ENCODE data around the gene CBY3. TPM values are rescaled to one million over a fixed set of nuclear protein-coding genes. Genes with fewer than 3 reads are reported as not detected.
A peak's percentile ranks its signal among the peaks of the same experiment; 100 is the strongest.

The CBY3 gene
- total RNA-seq: under 1 TPM in 1 of 2 experiments, not detected in 1; 0.59 TPM

GRCh38 chr5:179680780-179681401 lies at the start of gene CBY3:
Gene CBY3 (minus strand): TSS chr5:179681034. CDS start chr5:179680918, 116 bp downstream.
- ATAC-seq (no peak), DNase-seq (no peak)
- Mint-ChIP-seq H3K36me3 (peaks cover 18% of the 10 kb centered on the region), H3K27me3 (no peaks in the 10 kb centered on the region), H3K27ac (peak within 1 kb of the TSS; percentile 58), H3K9me3 (ENCODE audit: low read depth) (no peaks in the 10 kb centered on the region), H3K4me3 (peak within 1 kb of the TSS; percentile 100), H3K4me1 (peaks cover 35% of the 10 kb centered on the region)
- CTCF ChIA-PET: interaction anchor here (1.5 to 3.6 kb wide), 4 partner anchors 10 to 52 kb away, joined by 3 to 20 read pairs (median 8); partner anchors contain the start of gene MAML1

GRCh38 chr5:179730356-179730755 lies 49.5 kb upstream of the CBY3 start:
- peaks cover 28% of the 10 kb centered on the region for H3K4me1 Mint-ChIP-seq
- H3K9me3 Mint-ChIP-seq (ENCODE audit: low read depth): no peaks in the 10 kb centered on the region
- ATAC-seq (no peak), DNase-seq (no peak)
- peaks cover 33% of the 10 kb centered on the region for H3K36me3 Mint-ChIP-seq
- H3K27ac Mint-ChIP-seq: peak overlapping the region; percentile 19
- H3K4me3 Mint-ChIP-seq: no peak overlapping the region
- CTCF ChIA-PET: interaction anchor here (1.9 kb wide), 1 partner anchor 27 kb away, joined by 5 read pairs; no protein-coding TSS in a partner anchor
- no peaks in the 10 kb centered on the region for H3K27me3 Mint-ChIP-seq

GRCh38 chr5:179729727-179730126 lies 48.9 kb upstream of the CBY3 start:
- peaks cover 32% of the 10 kb centered on the region for H3K36me3 Mint-ChIP-seq
- H3K9me3 Mint-ChIP-seq (ENCODE audit: low read depth): no peaks in the 10 kb centered on the region
- CTCF ChIA-PET: interaction anchor here (1.9 kb wide), 1 partner anchor 27 kb away, joined by 5 read pairs; no protein-coding TSS in a partner anchor
- H3K27ac Mint-ChIP-seq: peak overlapping the region; percentile 15
- H3K27me3 Mint-ChIP-seq: no peaks in the 10 kb centered on the region
- ATAC-seq: no peak
- DNase-seq: no peak
- H3K4me1 Mint-ChIP-seq: peaks cover 25% of the 10 kb centered on the region
- H3K4me3 Mint-ChIP-seq: no peak overlapping the region

GRCh38 chr5:179729303-179729702 lies 48.5 kb upstream of the CBY3 start:
- CTCF ChIA-PET: interaction anchor here (1.9 kb wide), 1 partner anchor 26 kb away, joined by 5 read pairs; no protein-coding TSS in a partner anchor
- H3K27me3 Mint-ChIP-seq: no peaks in the 10 kb centered on the region
- peaks cover 33% of the 10 kb centered on the region for H3K36me3 Mint-ChIP-seq
- ATAC-seq (no peak), DNase-seq (no peak)
- H3K27ac Mint-ChIP-seq: no peak overlapping the region
- no peak overlapping the region for H3K4me3 Mint-ChIP-seq
- no peaks in the 10 kb centered on the region for H3K9me3 Mint-ChIP-seq (ENCODE audit: low read depth)
- peaks cover 21% of the 10 kb centered on the region for H3K4me1 Mint-ChIP-seq

- H3K27me3 Mint-ChIP-seq: no peaks in the 10 kb centered on the region
- no peaks in the 10 kb centered on the region for H3K9me3 Mint-ChIP-seq (ENCODE audit: low read depth)
- DNase-seq (no peak), ATAC-seq (no peak)
- H3K36me3 Mint-ChIP-seq: peaks cover 53% of the 10 kb centered on the region
- H3K4me3 Mint-ChIP-seq: no peak overlapping the region
- H3K27ac Mint-ChIP-seq: peak overlapping the region; percentile 19
- peaks cover 18% of the 10 kb centered on the region for H3K4me1 Mint-ChIP-seq
- CTCF ChIA-PET: no interaction called here
These were observed 46.3 kb upstream of the CBY3 start for GRCh38 chr5:179727106-179727505.

GRCh38 chr5:179724163-179724562 lies 43.3 kb upstream of the CBY3 start:
- peaks cover 3% of the 10 kb centered on the region for H3K4me1 Mint-ChIP-seq
- no peaks in the 10 kb centered on the region for H3K27me3 Mint-ChIP-seq
- no peaks in the 10 kb centered on the region for H3K9me3 Mint-ChIP-seq (ENCODE audit: low read depth)
- DNase-seq: no peak
- H3K27ac Mint-ChIP-seq: no peak overlapping the region
- no peak for ATAC-seq
- CTCF ChIA-PET: no interaction called here
- H3K36me3 Mint-ChIP-seq: peaks cover 55% of the 10 kb centered on the region
- no peak overlapping the region for H3K4me3 Mint-ChIP-seq

GRCh38 chr5:179720222-179720621 lies 39.4 kb upstream of the CBY3 start:
- DNase-seq (no peak), ATAC-seq (no peak)
- no peak overlapping the region for H3K27ac Mint-ChIP-seq
- H3K4me3 Mint-ChIP-seq: no peak overlapping the region
- H3K9me3 Mint-ChIP-seq (ENCODE audit: low read depth): no peaks in the 10 kb centered on the region
- no peaks in the 10 kb centered on the region for H3K27me3 Mint-ChIP-seq
- H3K36me3 Mint-ChIP-seq: peaks cover 67% of the 10 kb centered on the region
- peaks cover 13% of the 10 kb centered on the region for H3K4me1 Mint-ChIP-seq
- CTCF ChIA-PET: interaction anchor here (0.9 kb wide), 1 partner anchor 19 kb away, joined by 3 read pairs; no protein-coding TSS in a partner anchor

- no peak overlapping the region for H3K4me3 Mint-ChIP-seq
- no peak for ATAC-seq
- H3K27me3 Mint-ChIP-seq: no peaks in the 10 kb centered on the region
- H3K36me3 Mint-ChIP-seq: peaks cover 52% of the 10 kb centered on the region
- no peak for DNase-seq
- H3K4me1 Mint-ChIP-seq: peaks cover 10% of the 10 kb centered on the region
- H3K27ac Mint-ChIP-seq: no peak overlapping the region
- H3K9me3 Mint-ChIP-seq (ENCODE audit: low read depth): no peaks in the 10 kb centered on the region
- CTCF ChIA-PET: interaction anchor here (1.2 kb wide), 1 partner anchor 11 kb away, joined by 3 read pairs; no protein-coding TSS in a partner anchor
These were observed 35.5 kb upstream of the CBY3 start for GRCh38 chr5:179716286-179716685.

- peak overlapping the region; percentile 99 for H3K27ac Mint-ChIP-seq
- peaks cover 49% of the 10 kb centered on the region for H3K4me1 Mint-ChIP-seq
- no peak for ATAC-seq
These were observed 19.6 kb upstream of the CBY3 start for GRCh38 chr5:179700401-179700918.

GRCh38 chr5:179699616-179700237 lies 18.9 kb upstream of the CBY3 start:
- CTCF ChIA-PET: interaction anchor here (1.4 to 1.7 kb wide), 2 partner anchors 32 to 77 kb away, joined by 4 to 6 read pairs; partner anchors contain the start of genes HNRNPH1 and MAML1
- no peaks in the 10 kb centered on the region for H3K27me3 Mint-ChIP-seq
- ATAC-seq (peak; percentile 5), DNase-seq (peak; percentile 77)
- H3K36me3 Mint-ChIP-seq: peaks cover 39% of the 10 kb centered on the region
- peak overlapping the region; percentile 99 for H3K27ac Mint-ChIP-seq
- H3K4me3 Mint-ChIP-seq: peak overlapping the region; percentile 93
- H3K9me3 Mint-ChIP-seq (ENCODE audit: low read depth): no peaks in the 10 kb centered on the region
- H3K4me1 Mint-ChIP-seq: peaks cover 45% of the 10 kb centered on the region

More at GRCh38 chr5:179700401-179700918, 19.6 kb upstream of the CBY3 start:
- DNase-seq: no peak
- Mint-ChIP-seq H3K27me3 (no peaks in the 10 kb centered on the region), H3K4me3 (peak overlapping the region; percentile 93), H3K9me3 (ENCODE audit: low read depth) (no peaks in the 10 kb centered on the region), H3K36me3 (peaks cover 42% of the 10 kb centered on the region)
- CTCF ChIA-PET: interaction anchor here (0.7 to 1.7 kb wide), 4 partner anchors 22 to 427 kb away, joined by 3 to 6 read pairs (median 4); partner anchors contain the start of genes HNRNPH1 and MAML1

- peaks cover 38% of the 10 kb centered on the region for H3K36me3 Mint-ChIP-seq
- peaks cover 44% of the 10 kb centered on the region for H3K4me1 Mint-ChIP-seq
- peak within 1 kb of the TSS; percentile 93 for H3K4me3 Mint-ChIP-seq
- no peaks in the 10 kb centered on the region for H3K27me3 Mint-ChIP-seq
- DNase-seq (no peak), ATAC-seq (no peak)
- peak within 1 kb of the TSS; percentile 99 for H3K27ac Mint-ChIP-seq
- no peaks in the 10 kb centered on the region for H3K9me3 Mint-ChIP-seq (ENCODE audit: low read depth)
- CTCF ChIA-PET: interaction anchor here (1.7 kb wide), 1 partner anchor 76 kb away, joined by 6 read pairs; the partner anchor contains the start of gene HNRNPH1
These were observed 18.2 kb upstream of the CBY3 start, which contains the start of gene CANX for GRCh38 chr5:179698935-179699615. Gene CANX (plus strand): TSS chr5:179698967. CDS start chr5:179705682, 6,715 bp downstream.

- CTCF ChIA-PET: interaction anchor here (0.6 to 1.1 kb wide), 4 partner anchors 19 to 392 kb away, joined by 3 read pairs; no protein-coding TSS in a partner anchor
- peaks cover 36% of the 10 kb centered on the region for H3K4me1 Mint-ChIP-seq
These were observed 17.4 kb upstream of the CBY3 start for GRCh38 chr5:179697993-179698934.

More at GRCh38 chr5:179697993-179698934, 17.4 kb upstream of the CBY3 start:
- DNase-seq: peak; percentile 99
- Mint-ChIP-seq H3K36me3 (peaks cover 30% of the 10 kb centered on the region), H3K27me3 (no peaks in the 10 kb centered on the region), H3K9me3 (ENCODE audit: low read depth) (no peaks in the 10 kb centered on the region), H3K4me3 (peak overlapping the region; percentile 93), H3K27ac (peak overlapping the region; percentile 99)
- ATAC-seq: peak; percentile 91

Measured in activated CD8-positive, alpha-beta memory T cell treated with anti-CD3 and anti-CD28 coated beads, Interleukin-2, amount 10 ng/mL, durations not matched to agents 7 days and 5 days (primary cell).